IPS-NIHi7 (cell line): ENCODE data around the gene ZNF800.
A peak's percentile ranks its signal among the peaks of the same experiment; 100 is the strongest.

Experiments used
- DNase-seq: peaks from one replicate; pipeline ENCODE4 v3.0.0; 2012; ENCODE audit warnings: mixed read lengths; ENCODE audit errors: extremely low spot score

The ZNF800 gene

GRCh38 chr7:127348247-127348631 lies 44.3 kb downstream of the ZNF800 start:
- DNase-seq, result no peak

- peak; percentile 95 for DNase-seq
These were observed 44.8 kb downstream of the ZNF800 start for GRCh38 chr7:127347567-127348246.

DNA sequence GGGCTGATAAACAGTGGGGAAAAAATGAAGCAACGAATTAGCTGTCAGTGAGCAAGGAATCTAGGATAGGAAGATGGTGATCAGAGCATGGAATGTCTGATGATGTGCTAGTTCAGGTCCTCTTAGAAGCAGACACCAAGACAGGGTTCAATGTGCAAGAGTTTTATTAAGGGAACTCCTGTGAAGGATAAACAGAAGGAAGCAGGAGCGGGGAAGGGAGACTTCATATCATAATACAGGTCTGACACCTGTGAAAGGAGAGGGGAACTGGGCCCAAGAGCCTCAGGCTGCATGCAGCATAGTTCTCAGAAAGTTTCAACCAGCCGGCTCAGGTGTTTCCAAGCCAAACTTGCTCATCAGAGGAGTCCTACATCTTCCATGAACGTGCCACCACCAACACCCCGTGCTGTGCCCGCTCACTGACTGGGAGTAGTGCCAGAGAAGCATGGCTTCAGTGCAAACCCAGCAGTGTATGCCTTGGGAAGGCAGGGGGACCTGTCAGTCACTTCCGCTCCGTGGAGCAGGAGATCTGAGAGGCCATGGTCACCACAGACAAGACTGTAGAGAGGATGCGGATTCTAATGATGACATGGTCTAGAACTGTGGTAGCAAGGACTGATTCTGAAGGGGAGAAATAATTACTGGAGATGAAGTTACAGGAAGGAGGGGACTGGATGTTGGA lies 45.8 kb downstream of the ZNF800 start:
- DNase-seq, result no peak

DNA sequence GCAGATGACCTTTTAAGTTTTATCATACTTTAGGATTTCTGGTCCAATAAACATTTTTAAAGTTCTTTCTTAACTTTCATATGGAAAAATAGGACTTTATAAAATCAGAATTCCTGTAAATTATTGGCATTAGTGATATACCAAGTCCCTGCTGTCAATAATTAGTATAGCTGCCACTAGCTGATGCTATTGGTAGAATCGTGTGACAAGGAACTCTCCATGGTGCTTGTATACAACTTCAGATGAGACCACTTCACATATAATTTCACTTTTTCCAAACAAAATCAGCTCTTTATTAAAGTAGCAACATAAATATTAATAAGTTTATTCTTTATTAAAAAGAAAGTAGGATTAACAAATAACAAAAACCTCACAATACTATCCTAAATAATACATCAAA lies 49.9 kb downstream of the ZNF800 start:
- DNase-seq, result no peak

GRCh38 chr7:127338122-127338521 lies 54.4 kb downstream of the ZNF800 start:
- DNase-seq, result no peak

GRCh38 chr7:127337581-127337980 lies 54.9 kb downstream of the ZNF800 start:
- no peak for DNase-seq

- DNase-seq, result no peak
These were observed 56.0 kb downstream of the ZNF800 start for GRCh38 chr7:127336458-127336857.

DNA sequence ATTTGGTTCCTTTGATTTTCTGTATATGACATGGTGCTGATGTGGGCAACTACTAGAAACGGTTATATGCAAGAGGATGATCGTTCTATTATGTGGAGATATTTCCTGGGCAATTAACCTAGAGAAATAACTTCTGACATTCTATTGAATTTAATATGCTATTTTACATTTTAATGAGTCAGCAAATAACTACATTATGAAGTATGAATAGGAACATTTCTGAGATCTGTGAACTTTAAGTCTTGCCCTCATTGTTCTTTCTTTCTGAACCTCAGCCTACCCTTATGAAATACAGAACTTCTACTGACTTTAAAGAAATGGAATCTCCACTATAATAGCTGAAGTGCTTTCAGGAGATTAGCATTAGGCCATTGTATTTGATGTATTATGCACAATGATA lies 59.6 kb downstream of the ZNF800 start:
- DNase-seq, result no peak

GRCh38 chr7:127330070-127330469 lies 62.4 kb downstream of the ZNF800 start:
- no peak for DNase-seq

DNA sequence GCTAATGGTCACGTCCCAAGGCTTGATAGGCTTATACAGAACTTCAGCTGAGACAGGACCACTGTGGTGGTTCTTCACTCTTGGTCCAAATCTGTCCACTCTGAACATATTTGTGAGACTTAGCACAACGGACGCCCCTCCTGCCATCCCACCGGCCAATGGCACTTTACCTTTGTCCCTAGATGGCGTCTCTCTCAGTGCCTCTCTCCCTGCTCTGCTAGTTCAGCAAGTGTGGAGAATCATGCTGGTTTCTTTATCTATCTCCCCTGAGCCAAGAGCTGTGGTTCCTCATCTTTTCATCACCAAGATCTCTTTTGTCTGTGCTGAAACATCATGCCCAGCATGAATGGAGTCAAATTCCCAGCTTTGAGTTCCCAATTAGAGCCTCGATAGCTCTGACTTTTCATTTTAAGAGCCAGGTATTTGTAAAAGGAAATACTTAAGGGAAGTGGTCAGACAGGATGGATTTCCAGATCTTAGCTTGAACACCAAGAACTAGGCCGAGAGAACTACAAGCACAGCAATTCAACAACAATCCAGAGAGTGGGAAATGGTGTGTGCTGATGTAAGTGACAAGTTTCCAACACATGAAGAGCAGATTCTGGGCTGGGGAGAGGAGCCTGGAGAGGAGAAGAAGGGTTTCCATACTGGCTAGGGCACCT lies 69.5 kb downstream of the ZNF800 start:
- DNase-seq, result peak; percentile 26

- no peak for DNase-seq
These were observed 70.2 kb downstream of the ZNF800 start for GRCh38 chr7:127322351-127322750.

- no peak for DNase-seq
These were observed 71.5 kb downstream of the ZNF800 start for GRCh38 chr7:127320974-127321373.
